ENCODE results near the gene AFF2.
A peak's percentile ranks its signal among the peaks of the same experiment; 100 is the strongest.

Gene AFF2

GRCh38 chrX:148928811-148929210, 428.4 kb downstream of the AFF2 start:
- H3K27me3 ChIP-seq (replicated peaks): no peaks in the 10 kb centered on the region
- no peaks in the 10 kb centered on the region for H3K36me3 ChIP-seq (replicated peaks)
- H3K27ac ChIP-seq: no peak overlapping the region
- DNase-seq: peak; percentile 53
- no peak for TF ChIP-seq CTCF (IDR thresholded peaks at IDR 0.05; ENCODE audit: low read depth, low read length, missing control alignments)
- no peak overlapping the region for H3K4me3 ChIP-seq (ENCODE audit: low read depth, low read length)
- in situ Hi-C loops (cut with HindIII; ENCODE audit: low pct_ligation_motif_present, low sequenced_read_pairs): no loop called here

- no peak overlapping the region for H3K4me3 ChIP-seq (ENCODE audit: low read depth, low read length)
- in situ Hi-C loops (cut with HindIII; ENCODE audit: low pct_ligation_motif_present, low sequenced_read_pairs): no loop called here
- no peak for TF ChIP-seq CTCF (IDR thresholded peaks at IDR 0.05; ENCODE audit: low read depth, low read length, missing control alignments)
- peak; percentile 28 for DNase-seq
- H3K27me3 ChIP-seq (replicated peaks): no peaks in the 10 kb centered on the region
- H3K27ac ChIP-seq: no peak overlapping the region
- H3K36me3 ChIP-seq (replicated peaks): no peaks in the 10 kb centered on the region
Observed at GRCh38 chrX:148929686-148930085, 429.3 kb downstream of the AFF2 start.

GRCh38 chrX:148930206-148930729, 429.9 kb downstream of the AFF2 start:
- Histone ChIP-seq H3K36me3 (replicated peaks) (no peaks in the 10 kb centered on the region), H3K4me3 (ENCODE audit: low read depth, low read length) (no peak overlapping the region), H3K27ac (no peak overlapping the region), H3K27me3 (replicated peaks) (no peaks in the 10 kb centered on the region)
- in situ Hi-C loops (cut with HindIII; ENCODE audit: low pct_ligation_motif_present, low sequenced_read_pairs): no loop called here
- no peak for TF ChIP-seq CTCF (IDR thresholded peaks at IDR 0.05; ENCODE audit: low read depth, low read length, missing control alignments)
- no peak for DNase-seq

- in situ Hi-C loops (cut with HindIII; ENCODE audit: low pct_ligation_motif_present, low sequenced_read_pairs): no loop called here
- no peak overlapping the region for H3K27ac ChIP-seq
Observed at GRCh38 chrX:148933881-148934280, 433.5 kb downstream of the AFF2 start.

GRCh38 chrX:148938348-148938747, 437.9 kb downstream of the AFF2 start:
- H3K27ac ChIP-seq: no peak overlapping the region

More at GRCh38 chrX:148933881-148934280, 433.5 kb downstream of the AFF2 start:
- Histone ChIP-seq H3K27me3 (replicated peaks) (no peaks in the 10 kb centered on the region), H3K36me3 (replicated peaks) (no peaks in the 10 kb centered on the region), H3K4me3 (ENCODE audit: low read depth, low read length) (no peak overlapping the region)
- DNase-seq: no peak
- TF ChIP-seq CTCF (IDR thresholded peaks at IDR 0.05; ENCODE audit: low read depth, low read length, missing control alignments): no peak

More at GRCh38 chrX:148938348-148938747, 437.9 kb downstream of the AFF2 start:
- no peak overlapping the region for H3K4me3 ChIP-seq (ENCODE audit: low read depth, low read length)
- no peak for TF ChIP-seq CTCF (IDR thresholded peaks at IDR 0.05; ENCODE audit: low read depth, low read length, missing control alignments)
- in situ Hi-C loops (cut with HindIII; ENCODE audit: low pct_ligation_motif_present, low sequenced_read_pairs): no loop called here
- DNase-seq: no peak
- H3K27me3 ChIP-seq (replicated peaks): no peaks in the 10 kb centered on the region
- H3K36me3 ChIP-seq (replicated peaks): no peaks in the 10 kb centered on the region
